CD4-positive, CD25-positive, alpha-beta regulatory T cell (primary cell): ENCODE measurements around the gene MGAT5B. TPM values are rescaled to one million over a fixed set of nuclear protein-coding genes. Genes with fewer than 3 reads are reported as not detected.

ENCODE experiments used
- ATAC-seq, 2 donors: fragments of 150-1000 bp; cut with Tn5 transposase; one replicate each; pipeline ENCODE4 v1.10.0; 2021; ENCODE audit warnings: low read depth in 2 of 2, moderate number of reproducible peaks in 2 of 2, moderate library complexity in 1 of 2
- DNase-seq, 3 donors: peaks; one replicate each; pipeline versions ENCODE4 v3.0.0 to v3.0.0-alpha.2; 2012 to 2022; ENCODE audit warnings: mixed read lengths in 1 of 3
- H3K27ac ChIP-seq: one replicate; pipeline ENCODE4 v1.7.0; 2013; ENCODE audit warnings: mild to moderate bottlenecking, low read length; ENCODE audit not compliant: insufficient read depth, poor library complexity, severe bottlenecking
- H3K27me3 ChIP-seq: one replicate; pipeline ENCODE4 v1.7.0; 2013; ENCODE audit warnings: low read length; ENCODE audit not compliant: control insufficient read depth, insufficient read depth
- H3K36me3 ChIP-seq: one replicate; pipeline ENCODE4 v1.7.0; 2013; ENCODE audit warnings: mild to moderate bottlenecking, low read length, moderate library complexity; ENCODE audit not compliant: control insufficient read depth, insufficient read depth
- H3K4me1 ChIP-seq: 2 replicates; pipeline ENCODE4 v1.7.0; 2013; ENCODE audit warnings: mild to moderate bottlenecking, low read length; ENCODE audit not compliant: insufficient read depth, control insufficient read depth, poor library complexity, severe bottlenecking
- H3K4me3 ChIP-seq: one replicate; pipeline ENCODE4 v1.7.0; 2013; ENCODE audit warnings: low read depth, mild to moderate bottlenecking, low read length, moderate library complexity
- H3K9me3 ChIP-seq, 2 experiments: 1 replicate in 1 of 2; 2 replicates in 1 of 2; pipeline ENCODE4 v1.7.0; 2013; ENCODE audit warnings: low read length in 2 of 2, mild to moderate bottlenecking in 1 of 2, moderate library complexity in 1 of 2; ENCODE audit not compliant: control insufficient read depth in 2 of 2
- H3K27ac Mint-ChIP-seq, 3 donors: one replicate each; pipeline ENCODE4 v1.8.0; 2020 to 2022; ENCODE audit warnings: mild to moderate bottlenecking in 3 of 3, mixed read lengths in 3 of 3, moderate library complexity in 2 of 3
- H3K27me3 Mint-ChIP-seq: one replicate; pipeline ENCODE4 v1.8.0; 2022; ENCODE audit warnings: mild to moderate bottlenecking, mixed read lengths
- H3K36me3 Mint-ChIP-seq: one replicate; pipeline ENCODE4 v1.8.0; 2020; ENCODE audit warnings: mixed read lengths
- H3K4me1 Mint-ChIP-seq, 4 donors: one replicate each; pipeline ENCODE4 v1.8.0; 2020 to 2022; ENCODE audit warnings: mixed read lengths in 4 of 4, mild to moderate bottlenecking in 1 of 4
- H3K4me3 Mint-ChIP-seq, 4 donors: one replicate each; pipeline ENCODE4 v1.8.0; 2020 to 2022; ENCODE audit warnings: mild to moderate bottlenecking in 4 of 4, mixed read lengths in 4 of 4, moderate library complexity in 3 of 4
- H3K9me3 Mint-ChIP-seq, 7 donors: one replicate each; pipeline ENCODE4 v1.8.0; 2020 to 2022; ENCODE audit warnings: mixed read lengths in 7 of 7, mild to moderate bottlenecking in 3 of 7, moderate library complexity in 2 of 7
- polyA plus RNA-seq, 4 donors: library from polyadenylated mRNA; unstranded; fragments of 300-500 nt; fragmentation: Illumina TruSeq; gene quantifications; one replicate each; pipeline ENCODE4 v1.2.3, GENCODE V29; 2021
- total RNA-seq: library from RNA; stranded (reverse); gene quantifications from one replicate; pipeline ENCODE4 v1.2.3, GENCODE V29; 2022

The MGAT5B gene
- total and polyA plus RNA-seq, 5 donors from 2014 or later, result not detected

GRCh38 chr17:76911299-76912017 is 43.3 kb downstream of the MGAT5B start:
- DNase-seq, result no peak

DNA sequence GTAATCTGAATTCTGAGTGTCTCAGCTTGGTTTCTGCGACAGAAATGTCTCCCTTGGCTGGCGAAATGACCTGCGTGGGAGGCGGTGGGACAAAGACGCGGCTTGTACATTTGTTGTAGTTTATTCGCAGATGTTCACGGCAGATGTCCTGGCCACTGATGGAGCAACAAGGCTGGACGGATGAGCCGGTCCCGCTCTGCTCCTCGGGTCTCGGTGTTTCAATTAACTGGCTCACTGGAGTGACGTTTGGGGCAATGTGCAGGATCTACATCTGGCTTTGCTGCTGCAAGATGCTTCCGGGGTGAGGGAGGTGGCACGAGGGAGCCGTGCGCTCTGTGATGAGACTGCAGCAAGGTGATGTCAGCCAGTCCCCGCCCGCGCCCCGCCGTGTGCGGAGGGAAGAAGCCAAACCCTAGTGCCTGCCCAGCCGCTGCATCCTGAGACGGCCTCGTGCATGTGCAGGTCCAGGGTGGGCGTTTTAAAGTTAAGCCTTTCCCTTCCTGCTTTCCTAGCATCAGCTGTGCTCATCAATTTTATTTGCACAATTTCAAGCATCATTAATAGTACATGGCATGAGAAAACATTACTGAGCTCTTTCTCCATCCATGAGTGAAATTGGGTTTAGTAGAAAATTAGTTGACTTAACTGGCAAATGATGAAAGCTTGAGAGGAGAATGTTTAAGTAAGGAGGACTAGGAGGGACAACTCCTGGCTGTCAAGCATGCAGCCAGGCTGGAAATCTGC is 44.4 kb downstream of the MGAT5B start:
- Mint-ChIP-seq H3K27me3 (peaks cover 9% of the 10 kb centered on the region), H3K4me3 (no peak overlapping the region), H3K9me3 (peaks cover 0 to 2% (median 0%) of the 10 kb centered on the region in 7 donors), H3K27ac (no peak overlapping the region), H3K4me1 (no peaks in the 10 kb centered on the region), H3K36me3 (no peaks in the 10 kb centered on the region)
- Histone ChIP-seq H3K27ac (no peak overlapping the region), H3K4me3 (no peak overlapping the region), H3K9me3 (peaks cover 0 to under 1% of the 10 kb centered on the region in 2 experiments), H3K27me3 (no peaks in the 10 kb centered on the region), H3K36me3 (no peaks in the 10 kb centered on the region), H3K4me1 (no peaks in the 10 kb centered on the region)
- no peak for ATAC-seq
- DNase-seq, result no peak

More at GRCh38 chr17:76911299-76912017, 43.3 kb downstream of the MGAT5B start:
- H3K4me1 Mint-ChIP-seq, result no peaks in the 10 kb centered on the region
- H3K9me3 Mint-ChIP-seq, result peaks cover 0 to 6% (median 0%) of the 10 kb centered on the region in 7 donors
- no peaks in the 10 kb centered on the region for H3K27me3 ChIP-seq
- no peaks in the 10 kb centered on the region for H3K4me1 ChIP-seq
- H3K27ac ChIP-seq, result no peak overlapping the region
- H3K4me3 ChIP-seq, result no peak overlapping the region
- H3K4me3 Mint-ChIP-seq, result no peak overlapping the region
- peaks cover 7% of the 10 kb centered on the region for H3K27me3 Mint-ChIP-seq
- no peaks in the 10 kb centered on the region for H3K36me3 Mint-ChIP-seq
- no peak overlapping the region for H3K27ac Mint-ChIP-seq
- H3K36me3 ChIP-seq, result no peaks in the 10 kb centered on the region
- ATAC-seq, result no peak
- peaks cover 0 to 2% of the 10 kb centered on the region in 2 experiments for H3K9me3 ChIP-seq

DNA sequence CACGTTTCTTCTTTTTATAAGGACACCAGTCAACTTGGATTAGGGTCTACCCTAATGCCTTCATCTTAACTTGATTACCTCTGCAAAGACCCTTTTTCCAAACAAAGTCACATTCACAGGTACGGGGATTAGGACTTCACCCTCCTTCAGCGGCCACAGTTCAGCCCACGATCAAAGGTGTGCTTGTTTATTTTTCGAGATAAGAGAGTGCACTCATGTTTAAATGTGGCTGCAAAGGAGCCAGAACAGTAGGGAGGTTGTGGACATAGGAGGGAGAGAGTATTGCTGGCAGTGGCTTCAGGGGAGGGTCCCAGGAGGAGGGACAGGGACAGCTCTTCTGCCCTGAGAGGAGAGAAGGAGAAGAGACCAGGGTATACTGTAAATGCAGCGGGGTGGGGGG is 46.7 kb downstream of the MGAT5B start:
- Mint-ChIP-seq H3K27me3 (peaks cover 9% of the 10 kb centered on the region), H3K4me1 (no peaks in the 10 kb centered on the region), H3K9me3 (no peaks in the 10 kb centered on the region), H3K36me3 (no peaks in the 10 kb centered on the region), H3K4me3 (no peak overlapping the region), H3K27ac (no peak overlapping the region)
- Histone ChIP-seq H3K27me3 (no peaks in the 10 kb centered on the region), H3K4me3 (no peak overlapping the region), H3K27ac (no peak overlapping the region), H3K9me3 (no peaks in the 10 kb centered on the region), H3K36me3 (no peaks in the 10 kb centered on the region), H3K4me1 (no peaks in the 10 kb centered on the region)
- no peak for DNase-seq
- ATAC-seq, result no peak

DNA sequence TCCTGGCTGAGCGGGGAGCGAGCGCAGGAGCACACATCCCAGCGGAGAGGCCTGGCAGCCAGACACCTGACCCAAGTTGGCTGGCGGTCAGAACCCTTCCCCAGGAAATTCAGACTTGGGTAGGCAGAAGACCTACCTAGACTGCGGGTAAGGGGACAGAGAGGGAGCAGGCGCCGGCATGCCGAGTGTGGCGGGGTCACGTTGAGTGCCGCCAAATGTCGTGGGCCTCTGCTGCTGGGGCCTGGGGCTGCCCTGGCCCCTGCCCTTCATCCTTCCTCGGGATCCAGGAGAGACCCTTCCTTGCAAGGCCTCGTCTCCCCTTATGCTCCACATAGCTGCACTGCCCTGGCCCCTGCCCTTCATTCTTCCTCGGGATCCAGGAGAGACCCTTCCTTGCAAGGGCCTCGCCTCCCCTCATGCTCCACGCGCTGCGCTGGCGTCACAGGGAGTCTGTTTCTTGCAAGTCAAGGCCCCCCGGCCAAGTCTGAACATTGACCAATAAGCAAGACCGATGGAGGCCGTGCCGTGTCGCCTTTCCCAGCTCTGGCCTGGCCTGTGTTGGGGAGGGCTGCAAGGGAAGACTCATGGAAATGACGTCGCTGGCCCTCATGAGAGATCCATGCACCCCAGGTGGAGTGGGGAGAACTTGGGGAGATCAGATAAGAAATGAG is 47.8 kb downstream of the MGAT5B start:
- Mint-ChIP-seq H3K9me3 (no peaks in the 10 kb centered on the region), H3K4me1 (no peaks in the 10 kb centered on the region), H3K4me3 (no peak overlapping the region), H3K36me3 (no peaks in the 10 kb centered on the region), H3K27ac (no peak overlapping the region), H3K27me3 (peaks cover 10% of the 10 kb centered on the region)
- no peak for DNase-seq
- no peak overlapping the region for H3K4me3 ChIP-seq
- no peaks in the 10 kb centered on the region for H3K36me3 ChIP-seq
- no peaks in the 10 kb centered on the region for H3K4me1 ChIP-seq
- H3K9me3 ChIP-seq, result no peaks in the 10 kb centered on the region
- H3K27me3 ChIP-seq, result no peaks in the 10 kb centered on the region
- no peak overlapping the region for H3K27ac ChIP-seq
- no peak for ATAC-seq

GRCh38 chr17:76917829-76918228 is 49.6 kb downstream of the MGAT5B start:
- H3K27me3 Mint-ChIP-seq, result peaks cover 13% of the 10 kb centered on the region
- H3K4me1 Mint-ChIP-seq, result no peaks in the 10 kb centered on the region
- Histone ChIP-seq H3K27ac (no peak overlapping the region), H3K4me1 (no peaks in the 10 kb centered on the region), H3K36me3 (no peaks in the 10 kb centered on the region), H3K27me3 (no peaks in the 10 kb centered on the region), H3K4me3 (no peak overlapping the region), H3K9me3 (no peaks in the 10 kb centered on the region)
- H3K27ac Mint-ChIP-seq, result no peak overlapping the region
- no peak overlapping the region for H3K4me3 Mint-ChIP-seq
- no peaks in the 10 kb centered on the region for H3K36me3 Mint-ChIP-seq
- H3K9me3 Mint-ChIP-seq, result no peaks in the 10 kb centered on the region
- DNase-seq, result no peak
- ATAC-seq, result no peak

GRCh38 chr17:76918811-76919210 is 50.6 kb downstream of the MGAT5B start:
- H3K36me3 Mint-ChIP-seq, result no peaks in the 10 kb centered on the region
- peaks cover 15% of the 10 kb centered on the region for H3K27me3 Mint-ChIP-seq
- no peaks in the 10 kb centered on the region for H3K27me3 ChIP-seq

DNA sequence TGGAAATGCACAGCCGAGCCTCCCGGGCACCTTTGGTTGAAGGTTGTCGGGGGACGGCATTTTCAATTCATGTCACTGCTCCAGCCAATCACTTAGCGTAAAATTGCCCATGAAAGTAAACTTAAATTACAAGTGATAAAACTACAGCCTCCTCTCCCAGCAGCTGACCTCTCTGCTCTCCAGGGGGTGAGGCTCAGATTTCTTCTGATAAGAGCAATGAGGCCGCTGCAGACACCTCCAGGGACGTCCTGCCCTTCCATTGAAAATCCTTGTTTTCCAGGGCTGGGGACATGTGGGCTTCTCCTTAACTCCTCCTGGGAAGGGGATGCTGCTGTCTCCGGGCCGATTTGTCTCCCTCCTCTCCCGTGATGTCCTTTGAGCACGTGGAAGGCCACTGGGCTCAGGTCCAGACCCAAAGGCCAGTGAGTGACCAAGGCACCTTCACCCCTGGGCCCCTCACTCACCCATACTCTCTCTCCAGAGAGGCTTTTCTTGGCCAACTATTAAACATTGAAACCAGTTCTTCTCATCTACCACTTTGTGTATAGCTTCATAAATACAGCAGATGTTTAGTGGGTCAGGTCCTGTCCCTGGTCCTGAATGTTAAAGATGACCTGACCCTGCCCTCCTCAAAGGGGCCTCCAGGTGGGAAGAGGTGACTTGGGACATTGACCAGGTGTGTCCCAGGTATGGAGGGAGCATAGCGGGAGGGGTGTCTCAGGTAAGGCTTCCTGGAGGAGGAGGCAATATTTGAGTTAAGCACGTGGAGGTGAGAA is 52.3 kb downstream of the MGAT5B start:
- Mint-ChIP-seq H3K9me3 (no peaks in the 10 kb centered on the region), H3K36me3 (no peaks in the 10 kb centered on the region), H3K27ac (no peak overlapping the region), H3K4me1 (peaks cover 0 to 2% (median 0%) of the 10 kb centered on the region in 4 donors), H3K4me3 (no peak overlapping the region), H3K27me3 (peaks cover 17% of the 10 kb centered on the region)
- no peak overlapping the region for H3K27ac ChIP-seq
- no peak overlapping the region for H3K4me3 ChIP-seq
- DNase-seq (no peak), ATAC-seq (no peak)
- no peaks in the 10 kb centered on the region for H3K27me3 ChIP-seq
- no peaks in the 10 kb centered on the region for H3K9me3 ChIP-seq
- no peaks in the 10 kb centered on the region for H3K36me3 ChIP-seq
- no peaks in the 10 kb centered on the region for H3K4me1 ChIP-seq

More at GRCh38 chr17:76918811-76919210, 50.6 kb downstream of the MGAT5B start:
- Histone ChIP-seq H3K27ac (no peak overlapping the region), H3K36me3 (no peaks in the 10 kb centered on the region), H3K4me3 (no peak overlapping the region), H3K4me1 (no peaks in the 10 kb centered on the region), H3K9me3 (no peaks in the 10 kb centered on the region)
- H3K4me1 Mint-ChIP-seq, result peaks cover 0 to under 1% (median 0%) of the 10 kb centered on the region in 4 donors
- H3K4me3 Mint-ChIP-seq, result no peak overlapping the region
- H3K27ac Mint-ChIP-seq, result peak overlapping the region in 1 of 3 donors; percentile 85
- H3K9me3 Mint-ChIP-seq, result no peaks in the 10 kb centered on the region
- ATAC-seq (no peak), DNase-seq (no peak)
